Keratinocyte (primary cell): Measurements from ENCODE around the gene PRORP.

ENCODE experiments used
- CTCF ChIP-seq, 3 experiments: IDR thresholded peaks in 1 of 3; conservative IDR thresholded peaks in 1 of 3; optimal IDR thresholded peaks in 1 of 3; 2 replicates in 2 of 3; 3 replicates in 1 of 3; pipeline versions ENCODE3 to v1.5.1; 2011; ENCODE audit warnings: low read length in 3 of 3, mild to moderate bottlenecking in 3 of 3, moderate library complexity in 2 of 3, control low read depth in 1 of 3, inconsistent platforms in 1 of 3; ENCODE audit not compliant: insufficient read depth in 2 of 3; ENCODE audit errors: extremely low read depth in 1 of 3
- EZH2 ChIP-seq: IDR thresholded peaks from one replicate; pipeline ENCODE4 v1.6.1; 2012; ENCODE audit warnings: inconsistent platforms, mild to moderate bottlenecking, low read length, moderate library complexity

DNA sequence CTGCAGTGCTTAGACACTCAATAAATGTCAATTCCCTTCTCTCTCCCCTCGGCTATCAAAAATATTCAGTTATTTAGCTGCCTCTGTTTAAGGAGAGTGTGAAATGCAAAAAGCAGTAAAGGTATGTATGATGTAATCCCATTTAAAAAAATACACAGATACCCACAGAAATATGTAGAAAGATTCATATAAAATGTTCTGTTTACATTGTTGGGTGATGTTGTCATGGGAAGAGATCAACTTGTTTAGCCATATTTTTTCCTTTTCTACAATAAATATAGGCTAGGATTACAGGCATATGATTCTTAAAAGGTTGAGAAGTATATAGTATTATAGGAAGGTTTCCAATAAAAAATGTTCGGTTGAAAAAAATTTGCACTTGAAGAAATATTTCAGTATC lies 8.3 kb upstream of the PRORP start:
- TF ChIP-seq CTCF (optimal IDR thresholded peaks at IDR 0.05 in 1 of 3, IDR thresholded peaks at IDR 0.05 in 1 of 3, conservative IDR thresholded peaks at IDR 0.05 in 1 of 3; ENCODE audit: extremely low read depth in 1 of 3, insufficient read depth in 2 of 3, low read length in 3 of 3) = no peak
- TF ChIP-seq EZH2 = no peak
